ENCODE data around the gene CUL4A.

- no peak for TF ChIP-seq EP300 (IDR thresholded peaks at IDR 0.05)
- no peak for TF ChIP-seq CTCF (IDR thresholded peaks at IDR 0.05)
These were observed 42.3 kb upstream of the CUL4A start for GRCh38 chr13:113167155-113167554.
